NCI-H524 (cell line): ENCODE data around the gene ZC3H15.

ENCODE experiments used
- DNase-seq, 2 experiments: peaks; one replicate each; lab custom pipeline; 2025; lab: John Stamatoyannopoulos, UW

ZC3H15 gene

GRCh38 chr2:186543561-186544131 is 57.6 kb downstream of the ZC3H15 start:
- DNase-seq = no peak

- DNase-seq = no peak
Observed at GRCh38 chr2:186544255-186544675, 58.2 kb downstream of the ZC3H15 start.

- DNase-seq = no peak
Observed at GRCh38 chr2:186546846-186547245, 60.8 kb downstream of the ZC3H15 start.

- no peak for DNase-seq
Observed at GRCh38 chr2:186551323-186552050, 65.4 kb downstream of the ZC3H15 start.

- no peak for DNase-seq
Observed at GRCh38 chr2:186554429-186554828, 68.4 kb downstream of the ZC3H15 start.

- no peak for DNase-seq
Observed at GRCh38 chr2:186554850-186555671, 69.0 kb downstream of the ZC3H15 start.

GRCh38 chr2:186558512-186559276 is 72.6 kb downstream of the ZC3H15 start:
- no peak for DNase-seq
